Measurements from ENCODE around the gene SUSD4. TPM values are rescaled to one million over a fixed set of nuclear protein-coding genes. Genes with fewer than 3 reads are reported as not detected.
"Not testable (repeated sequence)": the region's sequence is repeated elsewhere in the genome, so short reads cannot be mapped to it uniquely, and the experiment has no call there.

SUSD4 gene
- total RNA-seq, 1 donor from 2014 or later: not detected

- no peak overlapping the region for H3K27ac ChIP-seq
- no peaks in the 10 kb centered on the region for H3K27me3 ChIP-seq
- no peaks in the 10 kb centered on the region for H3K4me1 ChIP-seq
- TF ChIP-seq CTCF (IDR thresholded peaks at IDR 0.05): no peak
- H3K4me3 ChIP-seq: no peak overlapping the region
- no peaks in the 10 kb centered on the region for H3K36me3 ChIP-seq
- no peak for DNase-seq (ENCODE audit: low spot score in 2 of 2)
- no peaks in the 10 kb centered on the region for H3K9me3 ChIP-seq
- intact Hi-C loops (cut with DNase I): no loop called here
Observed at GRCh38 chr1:223289621-223290020, 74.4 kb downstream of the SUSD4 start.

DNA sequence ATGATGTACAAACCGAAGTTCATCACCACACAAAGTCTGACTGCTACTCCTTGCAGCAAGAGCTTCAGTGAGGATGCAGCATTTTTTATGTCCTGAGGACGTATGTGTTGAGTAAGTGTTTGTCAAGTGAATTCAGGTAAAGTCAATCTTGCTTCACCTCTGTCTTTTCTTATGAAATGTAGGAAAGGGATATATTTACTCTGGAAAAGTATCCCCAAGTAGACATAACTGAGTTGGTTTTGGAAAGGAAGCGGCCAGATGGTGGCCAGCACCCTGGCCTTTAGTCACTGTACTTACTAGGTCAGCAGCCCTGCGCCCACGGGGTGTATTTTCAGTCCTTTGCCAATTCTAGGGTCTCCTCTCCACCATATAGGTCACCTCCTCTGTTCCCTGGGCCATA is 75.2 kb downstream of the SUSD4 start:
- Histone ChIP-seq H3K36me3 (no peaks in the 10 kb centered on the region), H3K4me3 (no peak overlapping the region), H3K27ac (no peak overlapping the region), H3K9me3 (no peaks in the 10 kb centered on the region), H3K27me3 (no peaks in the 10 kb centered on the region), H3K4me1 (no peaks in the 10 kb centered on the region)
- intact Hi-C loops (cut with DNase I): no loop called here
- DNase-seq (ENCODE audit: low spot score in 2 of 2): no peak
- no peak for TF ChIP-seq CTCF (IDR thresholded peaks at IDR 0.05)

- intact Hi-C loops (cut with DNase I): no loop called here
- no peak overlapping the region for H3K4me3 ChIP-seq
- no peak overlapping the region for H3K27ac ChIP-seq
- no peaks in the 10 kb centered on the region for H3K4me1 ChIP-seq
- no peak for TF ChIP-seq CTCF (IDR thresholded peaks at IDR 0.05)
- no peaks in the 10 kb centered on the region for H3K27me3 ChIP-seq
- no peaks in the 10 kb centered on the region for H3K36me3 ChIP-seq
- DNase-seq (ENCODE audit: low spot score in 2 of 2): no peak
- H3K9me3 ChIP-seq: no peaks in the 10 kb centered on the region
Observed at GRCh38 chr1:223285452-223285851, 78.5 kb downstream of the SUSD4 start.

GRCh38 chr1:223283697-223284096 is 80.3 kb downstream of the SUSD4 start:
- H3K36me3 ChIP-seq; H3K27me3 ChIP-seq; intact Hi-C loops (cut with DNase I); H3K4me3 ChIP-seq; H3K9me3 ChIP-seq; H3K27ac ChIP-seq; H3K4me1 ChIP-seq; DNase-seq (ENCODE audit: low spot score in 2 of 2): not testable (repeated sequence)

GRCh38 chr1:223278311-223278710 is 85.7 kb downstream of the SUSD4 start:
- H3K27ac ChIP-seq; H3K36me3 ChIP-seq; DNase-seq (ENCODE audit: low spot score in 2 of 2); H3K4me1 ChIP-seq; H3K9me3 ChIP-seq; H3K4me3 ChIP-seq; intact Hi-C loops (cut with DNase I); H3K27me3 ChIP-seq: not testable (repeated sequence)

GRCh38 chr1:223276029-223276428 is 87.9 kb downstream of the SUSD4 start:
- DNase-seq (ENCODE audit: low spot score in 2 of 2): no peak
- no peak for TF ChIP-seq CTCF (IDR thresholded peaks at IDR 0.05)
- Histone ChIP-seq H3K4me1 (no peaks in the 10 kb centered on the region), H3K36me3 (no peaks in the 10 kb centered on the region), H3K27me3 (no peaks in the 10 kb centered on the region), H3K27ac (no peak overlapping the region), H3K4me3 (no peak overlapping the region), H3K9me3 (no peaks in the 10 kb centered on the region)
- intact Hi-C loops (cut with DNase I): no loop called here

GRCh38 chr1:223273511-223273910 is 90.5 kb downstream of the SUSD4 start:
- Histone ChIP-seq H3K27me3 (no peaks in the 10 kb centered on the region), H3K4me1 (no peaks in the 10 kb centered on the region), H3K27ac (no peak overlapping the region), H3K36me3 (no peaks in the 10 kb centered on the region), H3K4me3 (no peak overlapping the region), H3K9me3 (no peaks in the 10 kb centered on the region)
- no peak for TF ChIP-seq CTCF (IDR thresholded peaks at IDR 0.05)
- no peak for DNase-seq (ENCODE audit: low spot score in 2 of 2)
- intact Hi-C loops (cut with DNase I): no loop called here

Data from ascending aorta (tissue), 2 donors.